CD14-positive monocyte (primary cell): ENCODE data around the gene TBX6. TPM values are rescaled to one million over a fixed set of nuclear protein-coding genes. Genes with fewer than 3 reads are reported as not detected.

ENCODE experiments used
- DNase-seq, 3 donors: peaks; one replicate each; pipeline ENCODE4 v3.0.0-alpha.2; 2011 to 2022
- H2AFZ ChIP-seq: 2 replicates; pipeline ENCODE4 v1.6.0; 2012; ENCODE audit warnings: mild to moderate bottlenecking, low read depth, low read length, inconsistent platforms; ENCODE audit not compliant: insufficient read depth, poor library complexity, severe bottlenecking
- H3K27ac ChIP-seq, 2 donors: 1 replicate in 1 of 2; 2 replicates in 1 of 2; pipeline ENCODE4 v1.5.1; 2012 to 2013; ENCODE audit warnings: low read length in 2 of 2, control low read depth in 1 of 2, inconsistent platforms in 1 of 2, low read depth in 1 of 2, mild to moderate bottlenecking in 1 of 2
- H3K27me3 ChIP-seq, 2 donors: one replicate each; pipeline versions ENCODE4 v1.6.0 to v1.6.1; 2011 to 2013; ENCODE audit warnings: low read length in 2 of 2; ENCODE audit not compliant: control insufficient read depth in 2 of 2, insufficient read depth in 2 of 2
- H3K36me3 ChIP-seq, 2 donors: replicated peaks in 1 of 2; 1 replicate in 1 of 2; 2 replicates in 1 of 2; pipeline versions ENCODE4 v1.5.1 to v1.6.1; 2012 to 2013; ENCODE audit warnings: low read length in 2 of 2, control low read depth in 1 of 2, inconsistent platforms in 1 of 2, mild to moderate bottlenecking in 1 of 2; ENCODE audit not compliant: insufficient read depth in 2 of 2, control insufficient read depth in 1 of 2
- H3K4me1 ChIP-seq, 2 donors: 1 replicate in 1 of 2; 2 replicates in 1 of 2; pipeline versions ENCODE4 v1.5.1 to v1.6.1; 2012 to 2013; ENCODE audit warnings: low read length in 2 of 2, control low read depth in 1 of 2, inconsistent platforms in 1 of 2, mild to moderate bottlenecking in 1 of 2, moderate library complexity in 1 of 2; ENCODE audit not compliant: insufficient read depth in 2 of 2, control insufficient read depth in 1 of 2
- H3K4me2 ChIP-seq: replicated peaks from 2 replicates; pipeline ENCODE3; 2012; ENCODE audit warnings: low read length, moderate library complexity, mild to moderate bottlenecking; ENCODE audit not compliant: poor library complexity, severe bottlenecking; ENCODE audit errors: extremely low read depth
- H3K4me3 ChIP-seq, 3 experiments: fragments of 200-600 bp in 1 of 3; sonication (generic) in 1 of 3; replicated peaks in 1 of 3; 1 replicate in 2 of 3; 2 replicates in 1 of 3; pipeline ENCODE4 v1.5.1; 2011 to 2013; ENCODE audit warnings: low read length in 3 of 3, mild to moderate bottlenecking in 3 of 3, control low read depth in 2 of 3, low read depth in 2 of 3, inconsistent platforms in 1 of 3, moderate library complexity in 1 of 3
- H3K79me2 ChIP-seq: 2 replicates; pipeline ENCODE4 v1.6.0; 2012; ENCODE audit warnings: mild to moderate bottlenecking, control low read depth, inconsistent platforms, low read length, moderate library complexity; ENCODE audit not compliant: insufficient read depth
- H3K9ac ChIP-seq: 2 replicates; pipeline ENCODE4 v1.6.0; 2017; ENCODE audit warnings: low read length, mild to moderate bottlenecking; ENCODE audit not compliant: insufficient read depth, poor library complexity, severe bottlenecking
- H3K9me3 ChIP-seq, 2 donors: replicated peaks in 1 of 2; 1 replicate in 1 of 2; 2 replicates in 1 of 2; pipeline versions ENCODE4 v1.5.1 to v1.6.1; 2012 to 2013; ENCODE audit warnings: low read length in 2 of 2, control low read depth in 1 of 2; ENCODE audit not compliant: control insufficient read depth in 1 of 2, insufficient read depth in 1 of 2
- H4K20me1 ChIP-seq: 2 replicates; pipeline ENCODE4 v1.6.0; 2012; ENCODE audit warnings: mild to moderate bottlenecking, low read length, control low read depth, moderate library complexity; ENCODE audit not compliant: insufficient read depth
- H3K27ac Mint-ChIP-seq, 7 donors: one replicate each; pipeline ENCODE4 v1.8.0; 2020; ENCODE audit warnings: mild to moderate bottlenecking in 7 of 7, mixed read lengths in 7 of 7, moderate library complexity in 6 of 7, inconsistent platforms in 2 of 7
- H3K27me3 Mint-ChIP-seq, 3 donors: one replicate each; pipeline ENCODE4 v1.8.0; 2021 to 2022; ENCODE audit warnings: low read depth in 3 of 3, mild to moderate bottlenecking in 3 of 3, mixed read lengths in 3 of 3, moderate library complexity in 3 of 3, inconsistent platforms in 1 of 3
- H3K36me3 Mint-ChIP-seq, 2 donors: one replicate each; pipeline ENCODE4 v1.8.0; 2020; ENCODE audit warnings: mixed read lengths in 2 of 2, inconsistent platforms in 1 of 2, mild to moderate bottlenecking in 1 of 2
- H3K4me1 Mint-ChIP-seq: one replicate; pipeline ENCODE4 v1.8.0; 2020; ENCODE audit warnings: mild to moderate bottlenecking, mixed read lengths
- H3K4me3 Mint-ChIP-seq, 2 donors: one replicate each; pipeline ENCODE4 v1.8.0; 2020; ENCODE audit warnings: mild to moderate bottlenecking in 2 of 2, mixed read lengths in 2 of 2, moderate library complexity in 1 of 2
- H3K9me3 Mint-ChIP-seq, 7 donors: one replicate each; pipeline ENCODE4 v1.8.0; 2020 to 2022; ENCODE audit warnings: mixed read lengths in 7 of 7, mild to moderate bottlenecking in 6 of 7, moderate library complexity in 6 of 7, inconsistent platforms in 2 of 7
- WGBS: methylation state at CpG from one replicate; pipeline ENCODE4 v1.1.5; 2013; ENCODE audit warnings: missing lambda C conversion rate; ENCODE audit not compliant: insufficient coverage; 5-methylcytosine and 5-hydroxymethylcytosine counted together
- intact Hi-C, 2 donors: fragments of 100-400 bp; cut with micrococcal nuclease; formaldehyde crosslinking; loops; one replicate each; pipeline versions ENCODE4 v1.15.0 to v1.15.1; 2023
- polyA plus RNA-seq, 3 donors: library from polyadenylated mRNA; depleted of rRNA in 1 of 3; unstranded in 2 of 3; stranded (reverse) in 1 of 3; fragments of 300-500 nt in 2 of 3; fragments of >200 nt in 1 of 3; fragmentation: Illumina TruSeq in 2 of 3; gene quantifications; 1 replicate in 2 of 3; 2 replicates in 1 of 3; pipeline ENCODE4 v1.2.3, GENCODE V29; 2012 to 2021
- TF ChIP-seq, protein P1 (sequence below): fragments of 200-600 bp; IDR thresholded peaks from one replicate; pipeline ENCODE4 v1.8.0; 2022; ENCODE audit warnings: antibody characterized with exemption, mild to moderate bottlenecking

The TBX6 gene
- polyA plus RNA-seq, 3 donors: 0.10 to 0.65 (median 0.11) TPM

DNA sequence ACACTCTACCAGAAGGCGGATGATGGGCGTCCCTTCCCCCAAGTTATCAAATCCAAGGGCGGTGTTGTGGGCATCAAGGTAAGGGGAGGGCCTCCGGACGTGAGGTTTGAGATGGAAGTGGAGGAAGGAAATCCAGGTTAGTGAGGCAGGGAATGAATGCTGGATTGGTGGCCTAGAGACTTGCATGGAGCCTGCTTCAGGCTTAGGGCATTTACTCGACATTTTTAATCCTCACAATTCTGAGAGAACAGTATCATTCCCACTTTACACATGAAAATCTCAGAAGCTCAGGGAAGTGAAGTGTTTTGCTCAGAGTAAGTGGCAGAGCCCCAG, 24.2 kb downstream of the TBX6 start:
- peak overlapping the region; percentile 94 for H3K27ac ChIP-seq
- no peaks in the 10 kb centered on the region for H3K9me3 ChIP-seq
- H3K4me1 Mint-ChIP-seq: peaks cover 40% of the 10 kb centered on the region
- H4K20me1 ChIP-seq: peaks cover 65% of the 10 kb centered on the region
- H3K27ac Mint-ChIP-seq: peak overlapping the region in 5 of 7 donors; percentile 28 to 97 (median 97)
- peak overlapping the region; percentile 93 to 97 for H3K4me3 Mint-ChIP-seq
- H3K27me3 Mint-ChIP-seq: no peaks in the 10 kb centered on the region
- no CpG with 5 or more reads among the region's 6 CpGs for WGBS
- H3K36me3 ChIP-seq: peaks cover 54 to 59% of the 10 kb centered on the region in 2 donors
- no peak for DNase-seq
- H2AFZ ChIP-seq: no peak overlapping the region
- H3K4me2 ChIP-seq: peak overlapping the region; percentile 87
- peaks cover 42 to 55% of the 10 kb centered on the region in 2 donors for H3K4me1 ChIP-seq
- H3K4me3 ChIP-seq: peak overlapping the region in 1 of 3 experiments; percentile 97
- TF ChIP-seq, protein P1, sequence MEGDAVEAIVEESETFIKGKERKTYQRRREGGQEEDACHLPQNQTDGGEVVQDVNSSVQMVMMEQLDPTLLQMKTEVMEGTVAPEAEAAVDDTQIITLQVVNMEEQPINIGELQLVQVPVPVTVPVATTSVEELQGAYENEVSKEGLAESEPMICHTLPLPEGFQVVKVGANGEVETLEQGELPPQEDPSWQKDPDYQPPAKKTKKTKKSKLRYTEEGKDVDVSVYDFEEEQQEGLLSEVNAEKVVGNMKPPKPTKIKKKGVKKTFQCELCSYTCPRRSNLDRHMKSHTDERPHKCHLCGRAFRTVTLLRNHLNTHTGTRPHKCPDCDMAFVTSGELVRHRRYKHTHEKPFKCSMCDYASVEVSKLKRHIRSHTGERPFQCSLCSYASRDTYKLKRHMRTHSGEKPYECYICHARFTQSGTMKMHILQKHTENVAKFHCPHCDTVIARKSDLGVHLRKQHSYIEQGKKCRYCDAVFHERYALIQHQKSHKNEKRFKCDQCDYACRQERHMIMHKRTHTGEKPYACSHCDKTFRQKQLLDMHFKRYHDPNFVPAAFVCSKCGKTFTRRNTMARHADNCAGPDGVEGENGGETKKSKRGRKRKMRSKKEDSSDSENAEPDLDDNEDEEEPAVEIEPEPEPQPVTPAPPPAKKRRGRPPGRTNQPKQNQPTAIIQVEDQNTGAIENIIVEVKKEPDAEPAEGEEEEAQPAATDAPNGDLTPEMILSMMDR: no peak
- peak overlapping the region; percentile 90 for H3K9ac ChIP-seq
- no peaks in the 10 kb centered on the region for H3K27me3 ChIP-seq
- H3K36me3 Mint-ChIP-seq: peaks cover 55 to 61% of the 10 kb centered on the region in 2 donors
- intact Hi-C loops: loop anchor here (5.0 kb wide), 1 partner anchor 55 kb away; the partner anchor contains the start of gene MAPK3 (in 2 of the 2)
- peaks cover 0 to 2% (median 0%) of the 10 kb centered on the region in 7 donors for H3K9me3 Mint-ChIP-seq
- H3K79me2 ChIP-seq: peaks cover 78% of the 10 kb centered on the region

DNA sequence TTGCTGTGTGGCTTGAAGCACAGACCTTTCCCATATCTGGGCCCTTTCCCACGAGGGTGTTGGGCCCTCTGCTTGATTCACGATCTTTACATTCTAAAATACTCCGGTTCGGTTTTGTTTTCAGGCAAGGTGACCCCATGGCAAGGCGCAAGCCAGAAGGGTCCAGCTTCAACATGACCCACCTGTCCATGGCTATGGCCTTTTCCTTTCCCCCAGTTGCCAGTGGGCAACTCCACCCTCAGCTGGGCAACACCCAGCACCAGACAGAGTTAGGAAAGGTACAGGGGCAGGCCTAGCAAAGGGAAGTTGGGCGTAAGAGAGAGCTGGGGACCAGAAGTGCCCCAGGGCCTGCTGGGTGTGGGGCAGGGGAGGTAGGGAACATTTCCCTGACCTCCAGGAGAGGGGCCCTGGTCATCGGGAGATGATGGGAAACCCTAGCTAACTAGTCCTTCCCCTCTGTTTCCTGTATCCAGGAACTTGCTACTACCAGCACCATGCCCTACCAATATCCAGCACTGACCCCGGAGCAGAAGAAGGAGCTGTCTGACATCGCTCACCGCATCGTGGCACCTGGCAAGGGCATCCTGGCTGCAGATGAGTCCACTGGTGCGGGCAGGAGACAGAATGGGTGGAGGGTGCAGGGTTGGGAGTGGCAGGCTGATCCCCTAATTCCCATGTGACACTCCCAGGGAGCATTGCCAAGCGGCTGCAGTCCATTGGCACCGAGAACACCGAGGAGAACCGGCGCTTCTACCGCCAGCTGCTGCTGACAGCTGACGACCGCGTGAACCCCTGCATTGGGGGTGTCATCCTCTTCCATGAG, 24.8 kb downstream of the TBX6 start:
- Histone ChIP-seq H3K79me2 (peaks cover 72% of the 10 kb centered on the region), H3K27ac (peak overlapping the region; percentile 94), H3K4me3 (peak overlapping the region; percentile 95 to 99 (median 97)), H3K4me2 (peak overlapping the region; percentile 87), H3K4me1 (peaks cover 42 to 55% of the 10 kb centered on the region in 2 donors), H4K20me1 (peaks cover 64% of the 10 kb centered on the region), H3K9me3 (no peaks in the 10 kb centered on the region), H3K9ac (peak overlapping the region; percentile 90), H3K27me3 (no peaks in the 10 kb centered on the region), H2AFZ (no peak overlapping the region), H3K36me3 (peaks cover 49 to 53% of the 10 kb centered on the region in 2 donors)
- peak overlapping the region; percentile 92 to 97 (median 97) for H3K27ac Mint-ChIP-seq
- TF ChIP-seq, protein P1: no peak
- H3K4me1 Mint-ChIP-seq: peaks cover 40% of the 10 kb centered on the region
- H3K36me3 Mint-ChIP-seq: peaks cover 49 to 56% of the 10 kb centered on the region in 2 donors
- intact Hi-C loops: loop anchor here (1.0 to 5.0 kb wide), 2 partner anchors 8 to 55 kb away; partner anchors contain the start of genes MAPK3 (in 2 of the 2) and PPP4C (in 1 of the 2)
- H3K4me3 Mint-ChIP-seq: peak overlapping the region; percentile 93 to 97
- H3K9me3 Mint-ChIP-seq: peaks cover 0 to 2% (median 0%) of the 10 kb centered on the region in 7 donors
- H3K27me3 Mint-ChIP-seq: no peaks in the 10 kb centered on the region
- WGBS: 58% methylated on average over 9 of the region's 21 CpGs
- DNase-seq: peak in 2 of 3 donors; percentile 39 to 43
